BJ (cell line): ENCODE measurements around the gene DUSP8. TPM values are rescaled to one million over a fixed set of nuclear protein-coding genes. Genes with fewer than 3 reads are reported as not detected.
"Not testable (repeated sequence)": the region's sequence is repeated elsewhere in the genome, so short reads cannot be mapped to it uniquely, and the experiment has no call there.

Source experiments
- CTCF ChIA-PET: fragments of 350-600 bp; formaldehyde crosslinking; extraction: SDS; loops from one replicate; lab custom pipeline; 2021; ENCODE audit warnings: antibody characterized with exemption, inconsistent platforms; lab: Yijun Ruan, JAX
- POLR2A ChIA-PET: fragments of 300-600 bp; sonication (Branson Sonifier 250); formaldehyde crosslinking; extraction: SDS; loops from one replicate; lab custom pipeline; 2021; ENCODE audit warnings: antibody characterized with exemption; lab: Charles Lee
- DNase-seq: peaks from one replicate; pipeline ENCODE4 v3.0.0-alpha.2; 2011; ENCODE audit warnings: low read depth
- H3K27me3 ChIP-seq: 2 replicates; pipeline ENCODE4 v1.6.0; 2011; ENCODE audit warnings: low read length; ENCODE audit not compliant: control insufficient read depth, insufficient read depth
- H3K36me3 ChIP-seq: 2 replicates; pipeline ENCODE4 v1.5.1; 2011; ENCODE audit warnings: low read length; ENCODE audit not compliant: control insufficient read depth, insufficient read depth
- H3K4me3 ChIP-seq: 2 replicates; pipeline ENCODE4 v1.5.1; 2011; ENCODE audit warnings: low read depth, mild to moderate bottlenecking, control low read depth, low read length
- CTCF ChIP-seq: IDR thresholded peaks from 2 replicates; pipeline ENCODE4 v1.5.1; 2011; ENCODE audit warnings: low read depth, mild to moderate bottlenecking, control low read depth, inconsistent platforms, low read length, moderate library complexity; ENCODE audit not compliant: insufficient read depth
- polyA plus RNA-seq: library from polyadenylated mRNA; depleted of rRNA; stranded (reverse); fragments of >200 nt; gene quantifications from 2 replicates; pipeline ENCODE4 v1.2.3, GENCODE V29; 2011

DUSP8 gene
- polyA plus RNA-seq, 1 experiment = 3.4 TPM

GRCh38 chr11:1604711-1605110 lies 32.6 kb upstream of the DUSP8 start:
- ChIA-PET CTCF (no interaction called here), POLR2A (no interaction called here)
- Histone ChIP-seq H3K27me3 (peaks cover 13% of the 10 kb centered on the region), H3K4me3 (no peak overlapping the region), H3K36me3 (no peaks in the 10 kb centered on the region)
- no peak for DNase-seq
- no peak for TF ChIP-seq CTCF

- Histone ChIP-seq H3K4me3 (no peak overlapping the region), H3K36me3 (no peaks in the 10 kb centered on the region), H3K27me3 (peaks cover 13% of the 10 kb centered on the region)
- DNase-seq = no peak
- TF ChIP-seq CTCF = no peak
- POLR2A ChIA-PET = no interaction called here
- CTCF ChIA-PET = no interaction called here
These were observed 32.1 kb upstream of the DUSP8 start for GRCh38 chr11:1604181-1604580.

GRCh38 chr11:1603629-1604028 lies 31.6 kb upstream of the DUSP8 start:
- CTCF ChIA-PET = no interaction called here
- H3K27me3 ChIP-seq = peaks cover 13% of the 10 kb centered on the region
- TF ChIP-seq CTCF = no peak
- POLR2A ChIA-PET = no interaction called here
- no peak overlapping the region for H3K4me3 ChIP-seq
- DNase-seq = no peak
- H3K36me3 ChIP-seq = no peaks in the 10 kb centered on the region

- H3K36me3 ChIP-seq, DNase-seq, H3K4me3 ChIP-seq, POLR2A ChIA-PET, CTCF ChIA-PET: not testable (repeated sequence)
- peaks cover 14% of the 10 kb centered on the region for H3K27me3 ChIP-seq
These were observed 29.6 kb upstream of the DUSP8 start for GRCh38 chr11:1601663-1602062.

- ChIA-PET CTCF (no interaction called here), POLR2A (no interaction called here)
These were observed 28.6 kb upstream of the DUSP8 start for GRCh38 chr11:1600626-1601025.

More at GRCh38 chr11:1600626-1601025, 28.6 kb upstream of the DUSP8 start:
- Histone ChIP-seq H3K27me3 (peaks cover 19% of the 10 kb centered on the region), H3K4me3 (no peak overlapping the region), H3K36me3 (no peaks in the 10 kb centered on the region)
- no peak for DNase-seq
- no peak for TF ChIP-seq CTCF
